ENCODE data around the gene AVP.

DNA sequence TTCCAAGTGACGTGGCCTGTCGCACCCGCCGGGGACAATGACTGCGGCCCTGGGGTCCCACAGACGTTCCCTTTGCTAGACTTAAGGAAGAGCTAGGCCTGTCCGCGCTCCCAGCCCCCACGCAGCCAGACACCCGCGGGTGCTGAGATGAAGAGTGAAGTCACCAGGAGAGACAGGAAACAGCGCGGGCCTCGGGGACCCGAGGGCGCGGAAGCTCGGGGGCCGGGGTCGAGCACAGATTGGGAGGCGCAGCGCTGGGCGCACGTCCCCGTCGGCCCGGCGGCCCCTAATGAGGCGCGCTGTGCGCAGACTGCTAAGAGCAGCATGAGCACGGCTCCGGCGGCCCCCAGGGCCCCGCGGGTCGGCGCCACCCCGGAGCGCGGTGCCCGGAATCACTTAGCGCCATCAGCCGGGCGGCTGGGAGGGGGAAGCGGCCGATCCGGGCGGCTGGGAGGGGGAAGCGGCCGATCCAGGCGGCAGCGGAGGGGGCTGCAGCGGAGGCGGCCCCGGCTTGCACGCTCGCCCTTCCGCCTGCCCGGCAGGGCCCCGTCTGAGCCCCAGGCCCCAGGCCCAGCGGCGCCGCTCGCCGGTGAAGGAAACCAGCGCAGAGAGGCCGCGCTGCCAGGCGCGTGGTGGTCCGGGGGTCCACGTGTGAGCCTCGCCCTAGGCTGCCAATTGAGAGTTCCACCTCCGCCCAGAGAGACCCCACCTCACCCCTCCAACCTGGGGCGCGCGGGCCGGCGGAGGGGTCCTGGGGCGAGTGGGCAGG lies 8.3 kb upstream of the AVP start:
- no peak for TF ChIP-seq CTCF (IDR thresholded peaks at IDR 0.05)
- no peak for TF ChIP-seq POLR2A (IDR thresholded peaks at IDR 0.05)
